ENCODE measurements around the gene GNA14.
"Not testable (repeated sequence)": the region's sequence is repeated elsewhere in the genome, so short reads cannot be mapped to it uniquely, and the experiment has no call there.

Gene GNA14

GRCh38 chr9:77418226-77418625, 229.9 kb downstream of the GNA14 start:
- Histone ChIP-seq H4K12ac (ENCODE audit: low read depth, low read length) (no peak overlapping the region), H2BK120ac (ENCODE audit: insufficient read depth, low read length, poor library complexity) (no peak overlapping the region), H3K79me1 (ENCODE audit: low read length) (no peaks in the 10 kb centered on the region), H3K4me2 (ENCODE audit: low read length) (no peak overlapping the region), H2BK12ac (ENCODE audit: low read length) (no peak overlapping the region), H3K9me3 (ENCODE audit: insufficient read depth, low read depth, low read length) (no peaks in the 10 kb centered on the region), H2AK5ac (ENCODE audit: low read length) (no peak overlapping the region), H3K18ac (ENCODE audit: low read length) (no peak overlapping the region), H2AFZ (ENCODE audit: insufficient read depth, low read length, poor library complexity) (no peak overlapping the region), H3K4me3 (ENCODE audit: low read depth, low read length) (no peak overlapping the region), H3K9ac (ENCODE audit: low read length) (no peak overlapping the region), H3K4ac (ENCODE audit: low read depth, low read length) (no peak overlapping the region), H4K8ac (ENCODE audit: low read depth, low read length) (no peak overlapping the region), H2BK5ac (ENCODE audit: low read depth, low read length, poor library complexity) (no peak overlapping the region), H3K23ac (ENCODE audit: low read length) (no peak overlapping the region), H3K36me3 (ENCODE audit: control insufficient read depth in 1 of 2, insufficient read depth in 2 of 2, low read length in 2 of 2) (no peaks in the 10 kb centered on the region), H4K91ac (ENCODE audit: low read depth, low read length) (no peak overlapping the region), H3K27me3 (ENCODE audit: insufficient read depth, low read length) (no peaks in the 10 kb centered on the region), H3K4me1 (ENCODE audit: control insufficient read depth in 1 of 2, insufficient read depth in 2 of 2, low read length in 2 of 2) (no peaks in the 10 kb centered on the region), H3K27ac (ENCODE audit: low read depth, low read length) (no peak overlapping the region), H3K14ac (ENCODE audit: low read length) (no peak overlapping the region), H3K79me2 (ENCODE audit: control insufficient read depth, insufficient read depth, low read length, poor library complexity) (no peaks in the 10 kb centered on the region)
- no peak for DNase-seq

GRCh38 chr9:77417566-77417965, 230.6 kb downstream of the GNA14 start:
- Histone ChIP-seq H2BK12ac (ENCODE audit: low read length) (no peak overlapping the region), H3K4ac (ENCODE audit: low read depth, low read length) (no peak overlapping the region), H4K8ac (ENCODE audit: low read depth, low read length) (no peak overlapping the region), H3K4me1 (ENCODE audit: control insufficient read depth in 1 of 2, insufficient read depth in 2 of 2, low read length in 2 of 2) (no peaks in the 10 kb centered on the region), H3K9me3 (ENCODE audit: insufficient read depth, low read depth, low read length) (no peaks in the 10 kb centered on the region), H3K79me1 (ENCODE audit: low read length) (no peaks in the 10 kb centered on the region), H4K12ac (ENCODE audit: low read depth, low read length) (no peak overlapping the region), H2AFZ (ENCODE audit: insufficient read depth, low read length, poor library complexity) (no peak overlapping the region), H3K4me3 (ENCODE audit: low read depth, low read length) (no peak overlapping the region), H3K79me2 (ENCODE audit: control insufficient read depth, insufficient read depth, low read length, poor library complexity) (no peaks in the 10 kb centered on the region), H2BK120ac (ENCODE audit: insufficient read depth, low read length, poor library complexity) (no peak overlapping the region), H3K18ac (ENCODE audit: low read length) (no peak overlapping the region), H2AK5ac (ENCODE audit: low read length) (no peak overlapping the region), H2BK5ac (ENCODE audit: low read depth, low read length, poor library complexity) (no peak overlapping the region), H3K9ac (ENCODE audit: low read length) (no peak overlapping the region), H3K27me3 (ENCODE audit: insufficient read depth, low read length) (no peaks in the 10 kb centered on the region), H4K91ac (ENCODE audit: low read depth, low read length) (no peak overlapping the region), H3K36me3 (ENCODE audit: control insufficient read depth in 1 of 2, insufficient read depth in 2 of 2, low read length in 2 of 2) (no peaks in the 10 kb centered on the region), H3K14ac (ENCODE audit: low read length) (no peak overlapping the region), H3K4me2 (ENCODE audit: low read length) (no peak overlapping the region), H3K23ac (ENCODE audit: low read length) (no peak overlapping the region), H3K27ac (ENCODE audit: low read depth, low read length) (no peak overlapping the region)
- WGBS (ENCODE audit: extremely low coverage, insufficient coverage, insufficient read length) = no CpG with 5 or more reads among the region's 5 CpGs
- peak; percentile 14 to 47 for DNase-seq

GRCh38 chr9:77408521-77408920, 239.6 kb downstream of the GNA14 start:
- not testable (repeated sequence) for H3K14ac ChIP-seq (ENCODE audit: low read length); H2AK5ac ChIP-seq (ENCODE audit: low read length); H3K4me2 ChIP-seq (ENCODE audit: low read length); DNase-seq; H3K9me3 ChIP-seq (ENCODE audit: insufficient read depth, low read depth, low read length); H2BK120ac ChIP-seq (ENCODE audit: insufficient read depth, low read length, poor library complexity); H4K91ac ChIP-seq (ENCODE audit: low read depth, low read length); H3K79me1 ChIP-seq (ENCODE audit: low read length); H3K4ac ChIP-seq (ENCODE audit: low read depth, low read length); H2BK12ac ChIP-seq (ENCODE audit: low read length); H4K12ac ChIP-seq (ENCODE audit: low read depth, low read length); H3K23ac ChIP-seq (ENCODE audit: low read length); H2BK5ac ChIP-seq (ENCODE audit: low read depth, low read length, poor library complexity); H3K36me3 ChIP-seq (ENCODE audit: control insufficient read depth in 1 of 2, insufficient read depth in 2 of 2, low read length in 2 of 2); H3K9ac ChIP-seq (ENCODE audit: low read length); H3K18ac ChIP-seq (ENCODE audit: low read length); H3K79me2 ChIP-seq (ENCODE audit: control insufficient read depth, insufficient read depth, low read length, poor library complexity); H3K27me3 ChIP-seq (ENCODE audit: insufficient read depth, low read length); H4K8ac ChIP-seq (ENCODE audit: low read depth, low read length); H3K4me1 ChIP-seq (ENCODE audit: control insufficient read depth in 1 of 2, insufficient read depth in 2 of 2, low read length in 2 of 2); H3K4me3 ChIP-seq (ENCODE audit: low read depth, low read length); H3K27ac ChIP-seq (ENCODE audit: low read depth, low read length); H2AFZ ChIP-seq (ENCODE audit: insufficient read depth, low read length, poor library complexity)
- no CpG with 5 or more reads among the region's 9 CpGs for WGBS (ENCODE audit: extremely low coverage, insufficient coverage, insufficient read length)

- Histone ChIP-seq H2BK5ac (ENCODE audit: low read depth, low read length, poor library complexity) (no peak overlapping the region), H3K14ac (ENCODE audit: low read length) (no peak overlapping the region), H4K8ac (ENCODE audit: low read depth, low read length) (no peak overlapping the region), H3K27me3 (ENCODE audit: insufficient read depth, low read length) (no peaks in the 10 kb centered on the region), H2AFZ (ENCODE audit: insufficient read depth, low read length, poor library complexity) (no peak overlapping the region), H3K4ac (ENCODE audit: low read depth, low read length) (no peak overlapping the region), H3K9ac (ENCODE audit: low read length) (no peak overlapping the region), H3K4me3 (ENCODE audit: low read depth, low read length) (no peak overlapping the region), H4K91ac (ENCODE audit: low read depth, low read length) (no peak overlapping the region), H3K79me2 (ENCODE audit: control insufficient read depth, insufficient read depth, low read length, poor library complexity) (no peaks in the 10 kb centered on the region), H2BK120ac (ENCODE audit: insufficient read depth, low read length, poor library complexity) (no peak overlapping the region), H3K9me3 (ENCODE audit: insufficient read depth, low read depth, low read length) (peaks cover 1% of the 10 kb centered on the region), H3K36me3 (ENCODE audit: control insufficient read depth in 1 of 2, insufficient read depth in 2 of 2, low read length in 2 of 2) (peaks cover 3 to 4% of the 10 kb centered on the region in 2 experiments), H3K79me1 (ENCODE audit: low read length) (no peaks in the 10 kb centered on the region), H2AK5ac (ENCODE audit: low read length) (no peak overlapping the region), H3K27ac (ENCODE audit: low read depth, low read length) (no peak overlapping the region), H3K4me1 (ENCODE audit: control insufficient read depth in 1 of 2, insufficient read depth in 2 of 2, low read length in 2 of 2) (no peaks in the 10 kb centered on the region), H3K23ac (ENCODE audit: low read length) (no peak overlapping the region), H3K18ac (ENCODE audit: low read length) (no peak overlapping the region), H4K12ac (ENCODE audit: low read depth, low read length) (no peak overlapping the region), H3K4me2 (ENCODE audit: low read length) (no peak overlapping the region), H2BK12ac (ENCODE audit: low read length) (no peak overlapping the region)
- DNase-seq = peak in 1 of 2 donors; percentile 17
- WGBS (ENCODE audit: extremely low coverage, insufficient coverage, insufficient read length) = no CpG with 5 or more reads among the region's 4 CpGs
Measured at GRCh38 chr9:77403239-77403638, 244.9 kb downstream of the GNA14 start.

All from trophoblast cell (in vitro differentiated cells and primary cell).